GM21528 (cell line): ENCODE measurements around the gene RNU1-3.
"Not testable (repeated sequence)": the region's sequence is repeated elsewhere in the genome, so short reads cannot be mapped to it uniquely, and the experiment has no call there.

Experiments
- ATAC-seq: cut with Tn5 transposase; IDR thresholded peaks from one replicate; pipeline ENCODE4 v1.9.1; 2021; ENCODE audit warnings: mild to moderate bottlenecking, moderate library complexity; ENCODE audit not compliant: unreplicated experiment, low FRiP score

Gene RNU1-3

GRCh38 chr1:16623337-16623736 lies 43.4 kb downstream of the RNU1-3 start:
- not testable (repeated sequence) for ATAC-seq

DNA sequence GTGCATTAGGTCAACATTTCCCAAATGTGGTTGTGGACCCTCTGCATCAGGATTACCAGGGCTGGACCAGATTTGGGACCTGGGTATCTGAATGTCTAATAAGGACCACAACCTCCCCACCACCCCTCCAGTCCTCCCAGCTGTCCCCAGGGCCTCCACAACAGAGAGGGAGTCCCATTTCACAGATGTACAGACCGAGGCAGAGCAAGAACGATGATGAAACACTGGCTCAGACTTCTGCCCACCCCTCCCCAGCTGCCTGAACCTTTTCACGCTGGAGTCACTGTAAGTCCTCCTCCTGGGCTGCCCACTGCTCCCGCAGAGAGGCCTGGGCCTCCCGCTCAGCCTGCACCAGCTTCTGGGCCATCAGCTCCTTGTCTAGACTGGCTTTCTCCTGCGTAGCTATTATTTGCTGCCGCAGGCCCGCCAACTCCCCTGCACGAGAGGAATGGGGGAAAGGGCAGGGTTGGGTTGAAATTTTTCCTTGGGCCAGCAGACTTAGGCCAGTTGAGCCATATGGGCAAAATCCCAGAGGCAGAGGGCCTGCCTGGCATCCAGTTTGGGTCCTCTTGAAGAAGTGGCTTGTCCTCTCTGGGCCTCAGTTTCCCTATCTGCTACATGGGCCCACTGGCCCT lies 45.0 kb downstream of the RNU1-3 start:
- not testable (repeated sequence) for ATAC-seq

GRCh38 chr1:16621300-16621658 lies 45.5 kb downstream of the RNU1-3 start:
- ATAC-seq: no peak

DNA sequence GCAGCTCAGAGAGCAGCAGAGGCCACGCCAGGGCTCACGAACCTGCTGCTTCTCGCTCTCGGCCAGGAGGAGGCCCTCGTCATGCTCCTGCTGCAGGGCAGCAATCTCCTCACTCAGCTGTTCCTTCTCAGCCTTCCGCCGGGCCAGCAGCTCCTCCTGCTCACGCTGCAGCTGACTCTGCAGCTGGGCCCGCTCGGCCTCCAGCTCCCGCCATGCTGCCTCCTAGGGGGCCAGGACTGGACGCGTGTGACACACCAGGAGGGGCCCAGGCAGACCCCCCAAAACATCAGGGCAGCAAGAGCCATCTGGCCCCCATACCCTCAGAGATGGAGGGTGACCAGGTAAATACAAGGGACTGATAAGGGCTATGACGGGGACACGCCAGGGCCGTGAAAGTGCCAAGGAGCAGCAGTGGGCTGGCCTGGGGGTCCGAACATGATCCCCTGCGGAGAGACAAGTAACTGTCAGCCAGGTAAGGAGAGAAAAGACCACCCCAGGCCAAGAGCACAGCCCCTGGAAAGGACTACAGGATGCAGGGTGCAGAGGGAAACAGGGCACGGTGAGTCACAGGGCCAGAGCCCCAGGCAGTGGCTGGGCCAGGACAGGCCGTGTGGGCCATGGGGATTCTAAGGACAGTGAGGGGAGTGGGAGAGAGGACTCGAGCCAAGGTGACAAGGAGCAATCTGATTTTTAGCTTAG lies 46.8 kb downstream of the RNU1-3 start:
- not testable (repeated sequence) for ATAC-seq

DNA sequence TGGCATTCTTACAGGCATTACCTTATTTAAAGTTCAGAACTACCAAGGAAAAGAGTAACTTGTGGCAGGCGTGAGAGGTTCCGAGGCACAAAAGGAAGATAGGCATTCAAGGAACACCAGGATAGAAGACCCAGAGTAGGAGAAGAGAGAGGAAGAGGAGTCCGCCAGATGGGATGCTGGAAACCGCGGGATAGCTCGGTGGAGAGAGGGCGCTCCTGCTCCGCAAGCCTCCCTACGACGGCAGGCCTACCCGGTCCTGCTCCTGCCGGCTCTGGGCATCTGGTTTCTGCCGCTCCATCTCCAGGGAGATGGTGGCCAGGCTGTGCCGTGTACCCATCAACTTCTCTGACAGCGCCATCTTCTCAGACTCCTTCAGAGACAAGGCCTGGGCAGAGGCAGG lies 48.0 kb downstream of the RNU1-3 start:
- no peak for ATAC-seq

DNA sequence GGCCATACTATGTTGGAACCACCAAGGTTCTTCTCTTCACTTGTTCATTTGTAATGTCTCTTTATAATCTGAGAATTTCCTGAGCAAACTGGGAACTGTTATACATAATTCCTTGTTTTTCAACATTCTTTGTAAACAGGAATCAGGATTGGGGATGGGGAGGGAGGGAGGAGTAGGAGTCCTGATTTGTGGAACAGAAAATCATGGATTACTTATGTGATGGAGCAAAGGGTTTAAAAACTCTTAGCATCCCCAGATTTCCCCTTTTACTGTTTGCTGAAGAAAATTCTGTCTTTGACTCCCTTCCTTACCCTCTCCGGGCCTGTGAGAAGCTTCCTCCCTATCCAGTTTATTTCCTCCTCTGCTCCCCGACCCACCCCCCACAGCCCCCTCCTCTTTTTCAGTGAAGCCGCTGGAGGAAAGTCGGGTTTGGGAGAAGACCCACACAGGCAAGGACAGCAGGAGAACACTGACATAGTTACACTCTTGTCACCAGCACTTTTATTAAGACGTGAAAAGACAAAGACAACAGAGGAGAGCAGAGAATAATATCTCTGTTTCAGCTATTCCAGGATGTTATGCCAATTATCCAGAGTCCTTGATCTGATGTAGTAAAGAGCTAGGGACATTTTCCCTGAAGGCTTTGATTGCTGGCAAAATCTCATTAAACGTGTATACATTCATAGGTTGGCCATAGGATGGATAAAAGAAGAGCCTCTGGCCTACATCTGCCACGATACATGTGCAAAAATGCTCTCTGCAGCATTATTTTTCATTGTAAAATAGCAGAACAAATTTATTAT lies 48.8 kb downstream of the RNU1-3 start:
- ATAC-seq: no peak

DNA sequence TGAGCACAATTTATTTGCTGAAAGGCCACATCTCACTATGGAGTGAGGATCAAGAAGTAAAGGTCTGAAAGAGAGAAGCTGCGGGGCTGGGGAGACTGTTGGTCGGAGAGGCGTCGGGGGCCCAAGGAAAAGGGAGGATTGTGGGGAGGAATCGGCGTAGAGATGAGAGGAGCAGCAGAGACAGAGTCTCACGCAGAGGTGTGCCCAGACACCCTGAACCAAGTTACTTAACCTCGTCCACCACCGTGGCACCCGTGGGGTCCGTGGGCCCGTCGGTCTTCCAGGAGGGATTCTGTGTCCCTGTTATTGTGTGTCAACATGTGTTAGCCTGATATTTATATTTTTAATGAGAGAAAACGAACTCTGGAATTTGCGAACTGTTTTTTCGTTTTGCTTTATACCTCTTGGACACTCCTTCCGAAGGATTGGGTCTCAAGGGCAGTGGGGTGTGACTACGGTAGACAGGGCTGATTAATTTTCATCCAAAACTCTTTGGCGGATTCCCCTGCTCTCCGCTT lies 49.6 kb downstream of the RNU1-3 start:
- ATAC-seq: no peak
